Activated T-helper 1 cell treated with anti-CD3 and anti-CD28 coated beads, Interleukin-12 subunit alpha, Interleukin-12 subunit beta, Interleukin-2, Interleukin-4 antibody, amounts not matched to agents 30 ng/mL and 10 ng/mL and 1 ng/mL, durations not matched to agents 14 hours and 24 hours and 36 hours (primary cell): Measurements from ENCODE around the gene MPDZ. TPM values are rescaled to one million over a fixed set of nuclear protein-coding genes. Genes with fewer than 3 reads are reported as not detected.

Experiments used
- DNase-seq: peaks from one replicate; pipeline ENCODE4 v3.0.0; 2021; ENCODE audit warnings: low spot score
- H3K27ac Mint-ChIP-seq: one replicate; pipeline ENCODE4 v1.8.0; 2021; ENCODE audit warnings: mild to moderate bottlenecking, mixed read lengths
- H3K27me3 Mint-ChIP-seq: one replicate; pipeline ENCODE4 v1.8.0; 2022; ENCODE audit warnings: mild to moderate bottlenecking, moderate library complexity, mixed read lengths; ENCODE audit not compliant: insufficient read depth
- H3K36me3 Mint-ChIP-seq: one replicate; pipeline ENCODE4 v1.8.0; 2021; ENCODE audit warnings: low read depth, mixed read lengths
- H3K4me1 Mint-ChIP-seq: one replicate; pipeline ENCODE4 v1.8.0; 2021; ENCODE audit warnings: low read depth, mixed read lengths
- H3K4me3 Mint-ChIP-seq: one replicate; pipeline ENCODE4 v1.8.0; 2021; ENCODE audit warnings: mild to moderate bottlenecking, moderate library complexity, mixed read lengths
- H3K9me3 Mint-ChIP-seq: one replicate; pipeline ENCODE4 v1.8.0; 2021; ENCODE audit warnings: mixed read lengths
- intact Hi-C: fragments of 100-400 bp; cut with micrococcal nuclease; formaldehyde crosslinking; loops from one replicate; pipeline ENCODE4 v1.15.1; 2024
- total RNA-seq: library from RNA; stranded (reverse); gene quantifications from 2 replicates; pipeline ENCODE4 v1.2.3, GENCODE V29; 2022

MPDZ gene
- total RNA-seq, 1 donor from 2014 or later: not detected

GRCh38 chr9:13163946-13164345 lies 115.5 kb downstream of the MPDZ start:
- H3K27ac Mint-ChIP-seq: no peak overlapping the region
- no peaks in the 10 kb centered on the region for H3K36me3 Mint-ChIP-seq
- H3K4me1 Mint-ChIP-seq: no peaks in the 10 kb centered on the region
- H3K27me3 Mint-ChIP-seq: no peaks in the 10 kb centered on the region
- intact Hi-C loops: no loop called here
- peaks cover 4% of the 10 kb centered on the region for H3K9me3 Mint-ChIP-seq
- DNase-seq: no peak
- H3K4me3 Mint-ChIP-seq: no peak overlapping the region

GRCh38 chr9:13163287-13163686 lies 116.2 kb downstream of the MPDZ start:
- Mint-ChIP-seq H3K4me1 (no peaks in the 10 kb centered on the region), H3K9me3 (peaks cover 4% of the 10 kb centered on the region), H3K27me3 (no peaks in the 10 kb centered on the region), H3K27ac (no peak overlapping the region), H3K4me3 (no peak overlapping the region), H3K36me3 (no peaks in the 10 kb centered on the region)
- no peak for DNase-seq
- intact Hi-C loops: no loop called here

DNA sequence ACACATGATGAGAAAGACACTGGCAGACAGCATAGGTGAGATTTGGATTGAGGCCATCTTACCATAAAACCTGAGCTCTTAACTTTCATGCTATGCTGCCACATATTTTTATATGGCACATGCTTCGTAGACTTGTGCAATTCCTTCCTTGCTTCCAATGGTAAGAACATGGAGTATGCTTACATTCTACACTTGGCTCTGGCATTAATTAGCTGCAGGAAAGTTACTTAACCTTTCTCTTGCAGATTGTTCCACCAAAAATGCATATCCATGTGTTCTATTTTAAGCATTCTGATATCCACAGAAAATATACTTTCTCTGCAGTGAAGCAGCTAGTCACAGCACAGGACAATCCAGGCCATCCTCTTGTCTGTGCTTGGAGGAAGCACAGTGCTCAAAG lies 119.4 kb downstream of the MPDZ start:
- Mint-ChIP-seq H3K4me1 (no peaks in the 10 kb centered on the region), H3K4me3 (no peak overlapping the region), H3K36me3 (no peaks in the 10 kb centered on the region), H3K27me3 (no peaks in the 10 kb centered on the region), H3K27ac (no peak overlapping the region), H3K9me3 (peaks cover 4% of the 10 kb centered on the region)
- intact Hi-C loops: no loop called here
- no peak for DNase-seq

GRCh38 chr9:13158986-13159385 lies 120.5 kb downstream of the MPDZ start:
- Mint-ChIP-seq H3K36me3 (no peaks in the 10 kb centered on the region), H3K9me3 (peaks cover 4% of the 10 kb centered on the region), H3K27ac (no peak overlapping the region), H3K27me3 (no peaks in the 10 kb centered on the region), H3K4me1 (no peaks in the 10 kb centered on the region), H3K4me3 (no peak overlapping the region)
- intact Hi-C loops: no loop called here
- DNase-seq: no peak

DNA sequence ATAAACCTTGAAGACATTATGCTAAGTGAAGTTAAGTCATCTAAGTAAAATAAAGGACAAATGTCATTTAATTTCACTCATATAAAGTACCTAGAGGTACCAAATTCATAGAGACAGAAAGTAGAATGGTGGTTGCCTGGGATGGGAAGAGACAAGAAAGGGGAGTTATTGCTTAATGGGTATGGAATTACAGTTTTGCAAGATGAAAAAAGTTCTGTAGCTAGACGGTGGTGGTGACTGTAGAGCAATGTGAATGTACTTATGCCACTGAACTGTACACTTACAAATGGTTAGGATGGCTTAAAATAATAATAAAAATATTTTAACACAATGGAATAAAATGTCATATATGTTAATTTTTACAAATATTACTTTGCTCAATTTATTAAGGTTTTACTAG lies 128.0 kb downstream of the MPDZ start:
- Mint-ChIP-seq H3K36me3 (no peaks in the 10 kb centered on the region), H3K4me3 (no peak overlapping the region), H3K9me3 (no peaks in the 10 kb centered on the region), H3K27ac (no peak overlapping the region), H3K4me1 (no peaks in the 10 kb centered on the region), H3K27me3 (no peaks in the 10 kb centered on the region)
- DNase-seq: no peak
- intact Hi-C loops: no loop called here

GRCh38 chr9:13149454-13149853 lies 130.0 kb downstream of the MPDZ start:
- H3K4me3 Mint-ChIP-seq: no peak overlapping the region
- DNase-seq: no peak
- intact Hi-C loops: no loop called here
- H3K27ac Mint-ChIP-seq: no peak overlapping the region
- no peaks in the 10 kb centered on the region for H3K4me1 Mint-ChIP-seq
- H3K36me3 Mint-ChIP-seq: no peaks in the 10 kb centered on the region
- no peaks in the 10 kb centered on the region for H3K27me3 Mint-ChIP-seq
- H3K9me3 Mint-ChIP-seq: no peaks in the 10 kb centered on the region

- Mint-ChIP-seq H3K9me3 (no peaks in the 10 kb centered on the region), H3K27me3 (no peaks in the 10 kb centered on the region), H3K4me3 (no peak overlapping the region), H3K27ac (no peak overlapping the region), H3K4me1 (no peaks in the 10 kb centered on the region), H3K36me3 (no peaks in the 10 kb centered on the region)
- intact Hi-C loops: no loop called here
- DNase-seq: no peak
Observed at GRCh38 chr9:13146840-13147239, 132.7 kb downstream of the MPDZ start.

DNA sequence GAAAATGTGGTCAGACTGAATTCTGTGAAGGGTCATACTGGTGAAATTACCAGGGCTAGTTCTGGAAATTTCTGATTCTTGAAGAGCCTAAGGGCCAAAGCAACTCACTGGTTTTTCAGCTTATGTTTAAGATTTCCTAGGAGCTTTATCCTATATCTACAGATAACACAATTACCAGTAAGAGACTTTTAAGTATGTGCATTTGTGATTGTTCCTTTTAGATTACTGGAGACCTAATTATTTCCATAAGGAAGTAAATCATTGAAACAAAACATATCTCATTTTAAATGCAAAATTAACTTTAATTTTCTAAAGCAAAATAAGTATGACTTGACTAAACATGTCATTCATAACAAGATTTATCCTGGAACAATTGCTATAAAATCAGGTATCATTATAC lies 134.2 kb downstream of the MPDZ start:
- intact Hi-C loops: no loop called here
- no peak overlapping the region for H3K27ac Mint-ChIP-seq
- H3K4me3 Mint-ChIP-seq: no peak overlapping the region
- no peak for DNase-seq
- no peaks in the 10 kb centered on the region for H3K27me3 Mint-ChIP-seq
- H3K4me1 Mint-ChIP-seq: no peaks in the 10 kb centered on the region
- no peaks in the 10 kb centered on the region for H3K36me3 Mint-ChIP-seq
- no peaks in the 10 kb centered on the region for H3K9me3 Mint-ChIP-seq

GRCh38 chr9:13144166-13144775 lies 135.2 kb downstream of the MPDZ start:
- no peak for DNase-seq
- Mint-ChIP-seq H3K27ac (no peak overlapping the region), H3K27me3 (no peaks in the 10 kb centered on the region), H3K36me3 (no peaks in the 10 kb centered on the region), H3K4me1 (no peaks in the 10 kb centered on the region), H3K4me3 (no peak overlapping the region), H3K9me3 (no peaks in the 10 kb centered on the region)
- intact Hi-C loops: no loop called here

- H3K9me3 Mint-ChIP-seq: peaks cover under 1% of the 10 kb centered on the region
- no peak for DNase-seq
- no peak overlapping the region for H3K27ac Mint-ChIP-seq
- no peak overlapping the region for H3K4me3 Mint-ChIP-seq
- intact Hi-C loops: no loop called here
- H3K36me3 Mint-ChIP-seq: no peaks in the 10 kb centered on the region
- no peaks in the 10 kb centered on the region for H3K27me3 Mint-ChIP-seq
- no peaks in the 10 kb centered on the region for H3K4me1 Mint-ChIP-seq
Observed at GRCh38 chr9:13143281-13143680, 136.2 kb downstream of the MPDZ start.

- peaks cover 5% of the 10 kb centered on the region for H3K9me3 Mint-ChIP-seq
- H3K4me3 Mint-ChIP-seq: no peak overlapping the region
- intact Hi-C loops: no loop called here
- DNase-seq: no peak
- no peaks in the 10 kb centered on the region for H3K27me3 Mint-ChIP-seq
- no peaks in the 10 kb centered on the region for H3K4me1 Mint-ChIP-seq
- H3K27ac Mint-ChIP-seq: no peak overlapping the region
- H3K36me3 Mint-ChIP-seq: no peaks in the 10 kb centered on the region
Observed at GRCh38 chr9:13142776-13143175, 136.7 kb downstream of the MPDZ start.

GRCh38 chr9:13141629-13142028 lies 137.9 kb downstream of the MPDZ start:
- intact Hi-C loops: no loop called here
- Mint-ChIP-seq H3K27me3 (no peaks in the 10 kb centered on the region), H3K36me3 (no peaks in the 10 kb centered on the region), H3K9me3 (peaks cover 5% of the 10 kb centered on the region), H3K27ac (no peak overlapping the region), H3K4me1 (no peaks in the 10 kb centered on the region), H3K4me3 (no peak overlapping the region)
- no peak for DNase-seq

DNA sequence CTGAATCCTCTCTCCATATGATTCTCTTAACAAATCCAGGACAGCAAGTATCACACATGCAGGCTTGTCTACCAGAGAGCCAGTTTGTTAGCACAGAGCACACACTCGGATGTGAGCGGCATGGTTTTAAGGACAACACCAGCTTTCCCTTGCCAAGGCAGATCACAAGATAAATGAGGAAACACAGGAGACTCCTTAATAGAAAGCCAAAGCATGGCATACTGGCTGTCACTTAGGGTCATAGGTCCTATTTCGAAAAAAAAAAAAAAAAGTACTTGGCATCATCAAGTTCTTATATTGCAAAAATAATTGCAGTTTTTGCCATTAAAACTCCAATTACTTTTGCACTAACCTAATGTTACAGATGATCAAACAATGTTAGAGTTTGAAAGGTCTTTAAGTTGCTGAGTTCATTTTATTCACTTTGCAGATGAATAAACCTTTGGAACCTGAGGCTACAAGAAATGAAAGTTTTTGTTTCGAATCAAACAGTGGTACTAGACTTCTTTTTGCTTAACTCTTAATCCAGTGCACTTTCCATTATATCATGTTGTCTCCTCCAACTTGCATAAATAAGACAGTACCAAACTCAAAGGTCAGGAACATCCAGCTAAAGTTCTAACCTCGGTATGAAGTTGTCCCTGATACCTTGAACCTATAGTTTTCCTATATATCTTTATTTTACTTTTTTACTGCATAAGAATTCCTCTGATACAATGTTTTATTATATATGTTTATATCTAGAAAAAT lies 138.5 kb downstream of the MPDZ start:
- H3K36me3 Mint-ChIP-seq: no peaks in the 10 kb centered on the region
- no peak overlapping the region for H3K4me3 Mint-ChIP-seq
- no peaks in the 10 kb centered on the region for H3K4me1 Mint-ChIP-seq
- DNase-seq: no peak
- H3K27ac Mint-ChIP-seq: no peak overlapping the region
- intact Hi-C loops: no loop called here
- peaks cover 5% of the 10 kb centered on the region for H3K9me3 Mint-ChIP-seq
- H3K27me3 Mint-ChIP-seq: no peaks in the 10 kb centered on the region
